Kasumi-1 (cell line): Measurements from ENCODE around the gene HSD3B7.
"Not testable (repeated sequence)": the region's sequence is repeated elsewhere in the genome, so short reads cannot be mapped to it uniquely, and the experiment has no call there.

Experiments used
- DNase-seq, 2 experiments: peaks; one replicate each; lab custom pipeline; 2025; lab: John Stamatoyannopoulos, UW

HSD3B7 gene

GRCh38 chr16:31000671-31001382 lies 15.8 kb downstream of the HSD3B7 start:
- DNase-seq = no peak

GRCh38 chr16:31001507-31002249 lies 16.7 kb downstream of the HSD3B7 start:
- no peak for DNase-seq

GRCh38 chr16:31002250-31002700 lies 17.3 kb downstream of the HSD3B7 start:
- DNase-seq = no peak

GRCh38 chr16:31002862-31003341 lies 17.9 kb downstream of the HSD3B7 start:
- DNase-seq = no peak

GRCh38 chr16:31003744-31004143 lies 18.7 kb downstream of the HSD3B7 start:
- no peak for DNase-seq

- no peak for DNase-seq
These were observed 19.7 kb downstream of the HSD3B7 start for GRCh38 chr16:31004658-31005057.

GRCh38 chr16:31005350-31006085 lies 20.5 kb downstream of the HSD3B7 start:
- no peak for DNase-seq

GRCh38 chr16:31006086-31006385 lies 21.0 kb downstream of the HSD3B7 start:
- no peak for DNase-seq

- DNase-seq = no peak
These were observed 21.6 kb downstream of the HSD3B7 start for GRCh38 chr16:31006589-31006988.

GRCh38 chr16:31007684-31008083 lies 22.7 kb downstream of the HSD3B7 start:
- no peak for DNase-seq

GRCh38 chr16:31008149-31008548 lies 23.1 kb downstream of the HSD3B7 start:
- no peak for DNase-seq

GRCh38 chr16:31008551-31008950 lies 23.5 kb downstream of the HSD3B7 start:
- no peak for DNase-seq

GRCh38 chr16:31009120-31009519 lies 24.1 kb downstream of the HSD3B7 start:
- DNase-seq = no peak

GRCh38 chr16:31009894-31010584 lies 25.0 kb downstream of the HSD3B7 start:
- DNase-seq = no peak

GRCh38 chr16:31010585-31011325 lies 25.7 kb downstream of the HSD3B7 start, which contains the start of gene STX1B:
Gene STX1B (minus strand): TSS chr16:31010638. CDS start chr16:31010396, 242 bp downstream.
- DNase-seq = no peak

GRCh38 chr16:31011815-31012214 lies 26.8 kb downstream of the HSD3B7 start:
- not testable (repeated sequence) for DNase-seq

GRCh38 chr16:31013292-31013691 lies 28.3 kb downstream of the HSD3B7 start:
- DNase-seq = not testable (repeated sequence)

GRCh38 chr16:31016018-31016417 lies 31.0 kb downstream of the HSD3B7 start:
- DNase-seq = no peak

- not testable (repeated sequence) for DNase-seq
These were observed 32.7 kb downstream of the HSD3B7 start for GRCh38 chr16:31017756-31018155.

- no peak for DNase-seq
These were observed 35.5 kb downstream of the HSD3B7 start for GRCh38 chr16:31020536-31020935.

- no peak for DNase-seq
These were observed 37.7 kb downstream of the HSD3B7 start for GRCh38 chr16:31022544-31023251.
